ENCODE data around the gene CRYL1. TPM values are rescaled to one million over a fixed set of nuclear protein-coding genes. Genes with fewer than 3 reads are reported as not detected.

The CRYL1 gene
- total and polyA plus RNA-seq, 2 of the 8 experiments (the other 6 are each of a cell fraction or from before 2014, with no cell fraction given), result 1.9 to 6.4 TPM

DNA sequence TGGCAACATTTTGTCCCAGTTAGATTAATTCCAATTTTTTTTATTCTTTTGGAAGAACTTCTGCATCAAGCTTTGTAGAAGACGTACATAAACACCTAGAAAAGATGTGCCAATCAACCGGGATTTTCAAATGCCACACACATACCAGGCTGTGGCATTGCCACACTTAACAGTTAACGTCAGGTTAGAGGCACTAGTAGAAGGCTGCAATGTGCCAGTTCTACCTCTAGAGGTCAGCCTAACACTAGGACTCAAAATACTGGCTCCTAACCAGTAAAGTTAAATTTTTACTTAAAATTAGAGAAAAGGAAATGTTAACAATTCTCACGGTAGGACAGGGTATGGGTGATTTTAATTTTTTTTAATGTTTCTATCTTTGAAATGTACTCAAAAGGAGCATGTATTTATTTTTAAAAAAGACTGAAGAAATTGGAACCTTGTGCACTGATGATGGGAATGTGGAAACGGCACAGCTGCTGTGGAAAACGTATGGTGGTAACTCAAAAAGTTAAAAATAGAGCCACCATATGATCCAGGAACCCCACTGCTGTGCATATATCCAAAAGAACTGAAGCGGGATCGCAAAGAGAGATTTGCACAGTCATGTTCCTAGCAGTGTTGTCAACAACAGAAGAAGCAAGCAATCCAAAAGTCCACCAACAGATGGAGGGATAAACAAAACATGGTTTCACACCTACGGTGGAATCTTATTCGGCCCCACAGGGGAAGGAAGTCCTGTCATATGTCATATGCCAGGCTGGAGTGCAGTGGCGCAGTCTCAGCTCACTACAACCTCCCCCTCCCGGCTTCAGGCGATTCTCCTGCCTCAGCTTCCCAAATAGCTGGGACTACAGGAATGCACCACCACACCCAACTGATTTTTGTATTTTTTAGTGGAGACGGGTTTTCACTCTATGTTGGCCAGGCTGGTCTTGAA, 30.3 kb downstream of the CRYL1 start:
- Histone ChIP-seq H2AFZ (ENCODE audit: low read length) (0 out of 2 replicates have a peak overlapping the region, but pooled peaks have one; percentile 27), H3K9me3 (ENCODE audit: insufficient read depth in 2 of 2, low read depth in 1 of 2, low read length in 1 of 2) (0 out of 4 replicates have a peak, but pooled peaks cover 0 to 7% of the 10 kb centered on the region in 2 experiments), H3K56ac (replicated peaks; ENCODE audit: insufficient read length, low read depth, low read length) (no peak overlapping the region), H4K8ac (ENCODE audit: extremely low read depth, insufficient read depth, low read length) (no peak overlapping the region), H3K23ac (ENCODE audit: insufficient read length) (no peak overlapping the region), H4K20me1 (replicated peaks in 1 of 2; ENCODE audit: control insufficient read depth in 1 of 2, insufficient read depth in 2 of 2, low read length in 2 of 2) (peaks cover 0 to 7% of the 10 kb centered on the region in 2 experiments), H3K4me2 (ENCODE audit: insufficient read depth in 1 of 2, low read depth in 2 of 2, low read length in 2 of 2) (no peak overlapping the region), H3K23me2 (ENCODE audit: low read depth, low read length) (peaks cover 13% of the 10 kb centered on the region), H3K4me3 (ENCODE audit: extremely low read depth in 1 of 4, insufficient read depth in 2 of 4, low read depth in 3 of 4, low read length in 4 of 4) (no peak overlapping the region), H3K79me2 (ENCODE audit: control insufficient read depth in 1 of 2, insufficient read depth in 2 of 2, low read length in 2 of 2) (no peaks in the 10 kb centered on the region), H3K27ac (ENCODE audit: low read depth, low read length) (no peak overlapping the region), H2BK15ac (ENCODE audit: low read length) (no peak overlapping the region), H3K18ac (ENCODE audit: extremely low read depth, low read length) (no peak overlapping the region), H2BK20ac (ENCODE audit: low read length) (no peak overlapping the region), H2BK12ac (ENCODE audit: low read depth, low read length) (no peak overlapping the region), H4K5ac (ENCODE audit: insufficient read length, low read depth, low read length) (no peak overlapping the region), H2BK5ac (ENCODE audit: low read depth, low read length) (no peak overlapping the region), H2BK120ac (replicated peaks; ENCODE audit: low read depth, low read length) (no peak overlapping the region), H3K4me1 (replicated peaks in 1 of 4; ENCODE audit: control insufficient read depth in 3 of 4, insufficient read depth in 4 of 4, low read length in 3 of 4) (no peaks in the 10 kb centered on the region; a peak in 1 of 7 replicates), H4K91ac (replicated peaks; ENCODE audit: insufficient read length, low read length) (no peak overlapping the region), H3K36me3 (ENCODE audit: control insufficient read depth in 2 of 4, insufficient read depth in 4 of 4, low read length in 3 of 4) (no peaks in the 10 kb centered on the region), H3K79me1 (ENCODE audit: low read depth, low read length) (no peaks in the 10 kb centered on the region), H3K14ac (ENCODE audit: insufficient read length) (no peak overlapping the region), H2AK5ac (ENCODE audit: low read depth, low read length) (no peak overlapping the region), H3K4ac (replicated peaks; ENCODE audit: insufficient read length, low read depth, low read length) (peak overlapping the region; percentile 78), H3K9ac (replicated peaks in 1 of 4; ENCODE audit: extremely low read depth in 1 of 4, low read depth in 3 of 4, low read length in 3 of 4) (no peak overlapping the region), H3K27me3 (replicated peaks in 1 of 4; ENCODE audit: control insufficient read depth in 3 of 4, extremely low read depth in 1 of 4, insufficient read depth in 3 of 4, low read length in 3 of 4) (no peaks in the 10 kb centered on the region)
- peak; percentile 75 for FAIRE-seq
- DNase-seq (ENCODE audit: low read depth in 1 of 2, low spot score in 2 of 2), result peak in 1 of 2 experiments; percentile 68
- ChIA-PET CTCF (ENCODE audit: partially characterized antibody) (interaction anchor here (0.6 to 5.5 kb wide), 28 partner anchors 9 to 430 kb away, joined by 3 to 54 read pairs (median 4); no protein-coding TSS in a partner anchor), POLR2A (ENCODE audit: partially characterized antibody) (interaction anchor here (0.5 to 0.6 kb wide), 2 partner anchors 427 to 684 kb away, joined by 4 read pairs; no protein-coding TSS in a partner anchor)
- 69% methylated on average over 14 of the region's 14 CpGs; no CpG with 5 or more reads in 1 of the 2 experiments for WGBS, 2 experiments (ENCODE audit: extremely low coverage in 1 of 2, insufficient coverage in 1 of 2, insufficient read length in 1 of 2, insufficient replicate concordance in 2 of 2, low coverage in 1 of 2, low lambda C conversion rate in 2 of 2, missing lambda C conversion rate in 1 of 2)
- TF ChIP-seq ASH2L (IDR thresholded peaks at IDR 0.05; ENCODE audit: low read length), result no peak
- TF ChIP-seq TBP (IDR thresholded peaks at IDR 0.05; ENCODE audit: low read depth, low read length), result no peak
- no peak for TF ChIP-seq RXRA (IDR thresholded peaks at IDR 0.05; ENCODE audit: insufficient read depth, low read depth, low read length)
- peak; percentile 58; the same call in 1 of the 2 replicates for TF ChIP-seq CEBPB (IDR thresholded peaks at IDR 0.05; ENCODE audit: low read depth, low read length)
- TF ChIP-seq TEAD4 (IDR thresholded peaks at IDR 0.05; ENCODE audit: low read depth, low read length), result peak; percentile 47; the same call in 1 of the 2 replicates
- 0 out of 2 replicates have a peak, but pooled peaks have one; percentile 34 for TF ChIP-seq YY1 (IDR thresholded peaks at IDR 0.05; ENCODE audit: low read depth, low read length)
- peak; percentile 92 to 95 for TF ChIP-seq RAD21 (IDR thresholded peaks at IDR 0.05 in 1 of 2, conservative IDR thresholded peaks at IDR 0.05 in 1 of 2; ENCODE audit: low read depth in 2 of 2, low read length in 2 of 2)
- TF ChIP-seq, protein P1, sequence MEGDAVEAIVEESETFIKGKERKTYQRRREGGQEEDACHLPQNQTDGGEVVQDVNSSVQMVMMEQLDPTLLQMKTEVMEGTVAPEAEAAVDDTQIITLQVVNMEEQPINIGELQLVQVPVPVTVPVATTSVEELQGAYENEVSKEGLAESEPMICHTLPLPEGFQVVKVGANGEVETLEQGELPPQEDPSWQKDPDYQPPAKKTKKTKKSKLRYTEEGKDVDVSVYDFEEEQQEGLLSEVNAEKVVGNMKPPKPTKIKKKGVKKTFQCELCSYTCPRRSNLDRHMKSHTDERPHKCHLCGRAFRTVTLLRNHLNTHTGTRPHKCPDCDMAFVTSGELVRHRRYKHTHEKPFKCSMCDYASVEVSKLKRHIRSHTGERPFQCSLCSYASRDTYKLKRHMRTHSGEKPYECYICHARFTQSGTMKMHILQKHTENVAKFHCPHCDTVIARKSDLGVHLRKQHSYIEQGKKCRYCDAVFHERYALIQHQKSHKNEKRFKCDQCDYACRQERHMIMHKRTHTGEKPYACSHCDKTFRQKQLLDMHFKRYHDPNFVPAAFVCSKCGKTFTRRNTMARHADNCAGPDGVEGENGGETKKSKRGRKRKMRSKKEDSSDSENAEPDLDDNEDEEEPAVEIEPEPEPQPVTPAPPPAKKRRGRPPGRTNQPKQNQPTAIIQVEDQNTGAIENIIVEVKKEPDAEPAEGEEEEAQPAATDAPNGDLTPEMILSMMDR (IDR thresholded peaks at IDR 0.05; ENCODE audit: control extremely low read depth in 1 of 3, insufficient read depth in 1 of 3, low read depth in 1 of 3, low read length in 3 of 3), result peak in 2 of 3 experiments; percentile 70 to 88; a peak in 3 of 4 replicates
